HL-60/S4 (cell line): ENCODE results near the gene RETREG1.

Source experiments
- in situ Hi-C: fragments of 300-500 bp; cut with MboI; formaldehyde crosslinking; loops from 2 replicates; pipeline ENCODE4 v1.14.3; 2022; ENCODE audit warnings: low sequenced_read_pairs

RETREG1 gene

GRCh38 chr5:16529306-16529705 lies 87.5 kb downstream of the RETREG1 start:
- in situ Hi-C loops = no loop called here

DNA sequence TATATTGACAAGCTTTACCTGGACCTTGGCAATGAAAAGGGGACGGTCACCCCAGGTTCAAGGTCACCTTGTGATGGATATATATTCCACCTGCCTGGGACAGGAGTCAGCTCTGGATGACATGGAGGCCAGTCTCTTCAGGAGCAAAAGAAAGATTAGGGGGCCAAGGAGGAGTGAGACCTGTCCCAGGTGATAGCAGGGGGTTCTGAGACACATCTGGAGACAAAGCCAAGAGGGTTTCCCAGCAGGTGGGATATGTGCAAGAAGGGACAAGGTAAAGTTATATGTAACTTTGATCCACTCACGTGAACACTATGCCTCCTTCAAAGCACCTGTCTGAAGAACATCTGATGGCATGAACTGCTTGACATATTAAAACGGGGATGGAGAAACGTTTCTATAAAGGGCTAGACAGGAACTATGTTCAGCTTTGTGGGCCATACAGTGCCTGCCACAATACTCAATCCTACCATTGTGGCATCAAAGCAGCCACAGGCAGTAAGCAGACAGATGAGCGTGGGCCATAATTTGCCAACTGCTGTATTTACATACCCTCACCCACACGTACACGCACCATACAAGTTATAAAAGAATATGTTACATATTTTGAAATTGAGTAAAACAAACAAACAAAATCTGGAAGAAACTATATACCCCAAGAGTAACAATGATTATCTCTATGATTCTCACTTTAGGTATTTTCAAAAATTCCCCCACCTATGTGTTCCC lies 88.3 kb downstream of the RETREG1 start:
- in situ Hi-C loops = no loop called here

- in situ Hi-C loops = no loop called here
Observed at GRCh38 chr5:16525651-16526050, 91.1 kb downstream of the RETREG1 start.

DNA sequence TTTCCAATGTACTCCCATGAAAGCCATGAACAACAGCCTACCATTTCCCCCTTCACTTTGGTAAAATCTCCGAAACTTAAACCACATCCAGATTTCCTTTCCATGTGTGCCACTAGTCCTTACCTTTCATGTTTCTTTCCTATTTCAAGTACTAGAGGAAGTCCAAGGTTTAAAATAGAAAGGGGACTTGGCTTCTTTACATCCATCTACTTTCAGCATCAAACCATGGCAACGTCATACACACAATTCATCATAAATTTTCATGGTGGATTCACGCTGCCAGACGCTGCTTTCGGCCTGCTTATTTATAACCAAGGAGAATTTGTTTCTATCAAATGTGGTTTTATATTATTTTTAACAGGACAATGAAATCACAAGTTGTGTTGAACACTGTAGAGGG lies 92.5 kb downstream of the RETREG1 start:
- in situ Hi-C loops = no loop called here

GRCh38 chr5:16521521-16522483 lies 95.0 kb downstream of the RETREG1 start:
- in situ Hi-C loops = no loop called here

- in situ Hi-C loops = no loop called here
Observed at GRCh38 chr5:16520841-16521240, 96.0 kb downstream of the RETREG1 start.

- in situ Hi-C loops = no loop called here
Observed at GRCh38 chr5:16519435-16519834, 97.4 kb downstream of the RETREG1 start.

DNA sequence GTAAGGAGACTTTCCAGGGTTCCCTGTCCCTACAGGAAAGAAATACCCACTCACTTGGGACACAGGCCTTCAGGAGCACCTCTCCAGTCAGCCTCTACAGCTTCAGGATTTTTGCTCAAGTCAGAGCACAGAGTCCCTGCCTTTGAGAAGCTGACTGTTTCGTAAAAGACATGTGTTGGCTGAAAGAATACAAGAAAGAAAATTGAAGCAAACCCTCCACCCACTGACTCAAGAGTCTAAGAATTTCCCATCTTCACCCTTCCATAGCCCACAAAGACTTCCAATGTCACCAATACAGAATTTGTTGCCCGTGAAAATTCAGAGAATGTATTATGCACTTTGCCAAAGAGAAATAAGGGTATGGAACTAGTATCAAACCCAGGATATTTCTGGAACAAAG lies 98.2 kb downstream of the RETREG1 start:
- in situ Hi-C loops = no loop called here

GRCh38 chr5:16515532-16515931 lies 101.3 kb downstream of the RETREG1 start:
- in situ Hi-C loops = no loop called here

DNA sequence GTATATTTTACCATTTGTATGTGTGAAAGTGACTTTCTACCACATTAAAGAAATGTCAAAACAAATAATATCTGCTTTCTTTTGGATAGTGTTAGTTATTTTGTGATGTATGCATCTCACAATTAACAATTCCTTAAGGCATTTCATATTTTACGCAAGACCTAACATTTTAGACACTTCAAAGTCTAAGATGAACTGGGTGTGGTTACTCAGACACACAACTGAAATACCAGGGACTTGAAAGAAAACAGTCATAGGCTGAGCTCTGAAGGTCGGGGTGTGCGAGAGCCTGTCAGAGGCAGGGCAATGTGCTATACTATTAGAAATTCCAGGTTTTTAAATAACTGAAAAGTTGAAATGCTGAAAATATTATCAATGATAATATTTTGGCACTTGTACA lies 106.7 kb downstream of the RETREG1 start:
- in situ Hi-C loops = no loop called here

- in situ Hi-C loops = no loop called here
Observed at GRCh38 chr5:16508730-16509531, 107.9 kb downstream of the RETREG1 start.

- in situ Hi-C loops = no loop called here
Observed at GRCh38 chr5:16507716-16508115, 109.1 kb downstream of the RETREG1 start.

DNA sequence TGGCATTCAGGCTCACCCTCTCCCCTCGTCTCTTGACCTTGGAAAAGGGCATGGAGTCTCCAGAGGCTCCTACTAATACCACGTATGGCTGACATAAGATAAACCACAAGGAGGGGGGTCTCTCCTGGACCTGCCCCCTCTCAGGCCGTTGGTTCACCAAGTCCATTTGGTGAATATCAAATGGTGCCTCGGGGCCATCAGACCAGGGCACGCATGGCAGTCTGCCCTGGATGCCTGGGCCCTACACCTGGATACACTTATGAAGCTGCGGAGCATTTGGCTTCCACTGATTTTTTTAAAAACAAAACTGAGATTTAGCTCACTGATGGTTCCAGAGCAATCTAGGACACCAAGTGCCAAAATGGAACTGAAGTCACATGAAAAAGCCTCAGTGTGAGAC lies 110.9 kb downstream of the RETREG1 start:
- in situ Hi-C loops = no loop called here

DNA sequence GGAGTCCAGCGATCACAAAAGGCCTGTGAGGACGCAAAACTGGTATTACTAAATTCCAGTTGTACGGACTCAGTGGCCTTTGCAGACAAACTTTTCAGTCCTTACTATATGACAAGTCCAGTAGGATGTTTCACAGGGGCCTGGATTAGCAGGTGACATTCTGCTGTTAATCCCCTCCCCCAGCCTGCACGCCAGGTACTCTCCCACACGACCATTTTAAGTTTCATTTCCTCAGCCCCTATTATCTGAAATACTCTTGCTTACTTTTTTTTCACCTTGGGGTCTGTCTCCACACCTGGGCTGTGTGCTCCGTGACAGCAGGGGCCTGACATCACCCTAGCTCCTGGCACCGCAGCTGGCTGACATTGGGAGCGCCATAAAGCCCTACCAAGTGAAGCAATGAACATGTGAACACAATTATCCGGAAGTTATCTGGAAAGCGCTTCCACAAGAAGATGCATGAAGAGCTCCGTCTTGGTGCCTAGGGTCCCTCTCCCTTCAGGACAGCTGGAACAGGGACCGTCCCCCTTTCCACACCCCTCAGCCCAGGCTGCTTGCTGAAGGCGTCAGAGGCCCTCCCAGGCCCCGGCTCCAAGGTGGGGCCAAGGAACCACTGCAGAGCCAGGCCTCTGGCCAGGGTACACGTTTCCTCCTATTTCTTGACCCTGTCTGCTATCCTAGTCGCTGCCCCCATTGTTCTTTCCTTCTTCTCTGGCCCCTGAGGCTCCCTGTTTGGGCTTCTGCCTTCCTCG lies 111.5 kb downstream of the RETREG1 start:
- in situ Hi-C loops = no loop called here

- in situ Hi-C loops = no loop called here
Observed at GRCh38 chr5:16504571-16504970, 112.2 kb downstream of the RETREG1 start.

DNA sequence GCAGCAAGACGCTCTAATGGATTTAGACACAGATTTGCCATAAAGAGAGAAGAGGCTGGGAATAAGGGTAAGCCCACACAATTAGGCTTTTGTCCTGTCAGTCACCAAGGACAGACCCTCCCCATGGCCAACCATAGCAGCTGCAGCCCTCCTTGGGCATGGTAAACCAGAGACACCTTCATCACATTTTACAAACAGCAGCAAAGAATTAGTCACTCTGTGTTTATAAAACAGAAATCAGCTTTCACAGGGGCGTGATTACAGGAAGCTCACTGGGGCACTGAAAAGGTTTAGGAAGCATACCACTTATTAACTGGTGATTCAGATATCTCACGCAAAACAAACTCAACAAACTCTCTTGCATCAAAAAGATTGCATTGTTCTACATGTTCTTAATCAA lies 113.9 kb downstream of the RETREG1 start:
- in situ Hi-C loops = no loop called here

DNA sequence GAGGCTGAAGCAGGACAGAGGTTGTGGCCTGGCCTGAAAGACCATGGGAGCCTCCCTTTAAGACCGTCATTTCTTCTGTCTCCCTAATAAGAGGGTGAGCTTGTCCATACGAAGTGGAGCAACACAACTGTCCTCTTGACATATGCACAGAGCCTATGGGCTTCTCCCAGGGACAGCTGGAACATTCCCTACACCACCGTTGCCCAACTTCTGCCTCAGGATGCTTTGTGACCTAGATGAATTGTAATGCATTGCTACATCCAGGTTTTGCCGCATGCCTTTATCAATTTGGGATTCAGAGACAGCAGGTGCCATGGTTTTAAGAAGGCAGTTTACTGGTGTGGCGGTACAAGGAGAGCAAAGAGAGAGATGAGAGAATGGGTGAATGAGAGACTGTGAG lies 116.8 kb downstream of the RETREG1 start:
- in situ Hi-C loops = no loop called here

GRCh38 chr5:16497546-16497945 lies 119.3 kb downstream of the RETREG1 start:
- in situ Hi-C loops = no loop called here

GRCh38 chr5:16493261-16493660 lies 123.5 kb downstream of the RETREG1 start:
- in situ Hi-C loops = no loop called here

DNA sequence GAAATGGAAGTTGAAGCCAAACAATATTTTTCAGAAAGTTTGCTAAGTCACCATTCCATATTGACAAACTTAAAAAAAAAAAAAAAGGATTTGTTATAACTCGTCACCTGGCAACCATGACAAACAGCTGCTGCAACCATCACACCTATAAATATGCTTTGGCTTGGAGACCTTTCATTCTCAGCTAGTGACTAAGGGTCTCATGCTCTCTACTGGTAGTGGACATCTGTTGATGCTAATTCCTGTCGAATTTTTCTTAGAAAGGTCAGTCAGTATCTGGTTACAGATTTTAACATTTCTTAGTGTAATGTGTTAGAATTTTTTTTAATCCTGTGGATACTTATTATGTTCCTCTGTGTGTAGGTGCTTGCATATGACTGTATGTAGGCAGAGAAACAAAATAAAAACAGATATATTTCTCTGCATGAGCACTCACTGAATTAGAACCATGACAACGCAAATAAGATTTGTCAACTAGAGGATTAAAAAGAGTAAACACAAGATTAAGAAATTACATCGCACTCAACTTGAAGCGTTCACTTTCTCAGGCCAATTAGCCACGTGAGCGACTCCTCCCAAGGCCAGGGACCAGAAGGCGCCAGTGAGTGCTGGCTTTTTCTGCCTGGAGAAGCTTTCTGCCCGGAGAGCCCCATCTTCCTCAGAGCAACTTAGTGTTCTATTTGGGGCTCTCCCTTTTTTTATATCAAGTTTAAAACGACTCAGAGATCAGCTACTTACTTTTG lies 124.2 kb downstream of the RETREG1 start:
- in situ Hi-C loops = no loop called here
